ENCODE results near the gene PLCH2.

PLCH2 gene

GRCh38 chr1:2525920-2526823 is 50.1 kb downstream of the PLCH2 start, which contains the start of gene PANK4:
Gene PANK4 (minus strand): TSS chr1:2526596. CDS start chr1:2526587, 9 bp downstream.
- in situ Hi-C loops (cut with MboI; ENCODE audit: low sequenced_read_pairs), result no loop called here
- peaks cover 15% of the 10 kb centered on the region for H3K27me3 ChIP-seq (ENCODE audit: low read depth)
- H3K36me3 ChIP-seq (replicated peaks), result peaks cover 8% of the 10 kb centered on the region
- H3K4me3 ChIP-seq, result peak within 1 kb of the TSS; percentile 99
- H3K4me1 ChIP-seq, result peaks cover 11% of the 10 kb centered on the region
- no peaks in the 10 kb centered on the region for H3K9me3 ChIP-seq
- peak; percentile 86 to 92 for DNase-seq (ENCODE audit: low spot score in 2 of 2)

GRCh38 chr1:2526824-2527555 is 50.9 kb downstream of the PLCH2 start:
- in situ Hi-C loops (cut with MboI; ENCODE audit: low sequenced_read_pairs), result no loop called here
- peaks cover 11% of the 10 kb centered on the region for H3K4me1 ChIP-seq
- H3K36me3 ChIP-seq (replicated peaks), result peaks cover 5% of the 10 kb centered on the region; the same call in 1 of the 2 replicates
- H3K27me3 ChIP-seq (ENCODE audit: low read depth), result peaks cover 15% of the 10 kb centered on the region
- no peak for DNase-seq (ENCODE audit: low spot score in 2 of 2)
- peak overlapping the region; percentile 99 for H3K4me3 ChIP-seq
- H3K9me3 ChIP-seq, result no peaks in the 10 kb centered on the region

GRCh38 chr1:2527556-2527860 is 51.4 kb downstream of the PLCH2 start:
- Histone ChIP-seq H3K27me3 (ENCODE audit: low read depth) (peaks cover 15% of the 10 kb centered on the region), H3K36me3 (replicated peaks) (peaks cover 5% of the 10 kb centered on the region; the same call in 1 of the 2 replicates), H3K9me3 (no peaks in the 10 kb centered on the region), H3K4me1 (peaks cover 11% of the 10 kb centered on the region), H3K4me3 (no peak overlapping the region)
- in situ Hi-C loops (cut with MboI; ENCODE audit: low sequenced_read_pairs), result no loop called here
- no peak for DNase-seq (ENCODE audit: low spot score in 2 of 2)

GRCh38 chr1:2528016-2528415 is 51.9 kb downstream of the PLCH2 start:
- no peaks in the 10 kb centered on the region for H3K9me3 ChIP-seq
- peaks cover 15% of the 10 kb centered on the region for H3K27me3 ChIP-seq (ENCODE audit: low read depth)
- DNase-seq (ENCODE audit: low spot score in 2 of 2), result no peak
- in situ Hi-C loops (cut with MboI; ENCODE audit: low sequenced_read_pairs), result no loop called here
- peaks cover 11% of the 10 kb centered on the region for H3K4me1 ChIP-seq
- no peak overlapping the region for H3K4me3 ChIP-seq
- H3K36me3 ChIP-seq (replicated peaks), result peaks cover 5% of the 10 kb centered on the region; the same call in 1 of the 2 replicates

GRCh38 chr1:2528611-2528965 is 52.5 kb downstream of the PLCH2 start:
- Histone ChIP-seq H3K9me3 (no peaks in the 10 kb centered on the region), H3K4me3 (no peak overlapping the region), H3K27me3 (ENCODE audit: low read depth) (peaks cover 15% of the 10 kb centered on the region), H3K36me3 (replicated peaks) (peaks cover 5% of the 10 kb centered on the region; the same call in 1 of the 2 replicates), H3K4me1 (peaks cover 11% of the 10 kb centered on the region)
- in situ Hi-C loops (cut with MboI; ENCODE audit: low sequenced_read_pairs), result no loop called here
- DNase-seq (ENCODE audit: low spot score in 2 of 2), result no peak

GRCh38 chr1:2528966-2529783 is 53.1 kb downstream of the PLCH2 start:
- Histone ChIP-seq H3K9me3 (no peaks in the 10 kb centered on the region), H3K4me3 (no peak overlapping the region), H3K27me3 (ENCODE audit: low read depth) (peaks cover 15% of the 10 kb centered on the region), H3K36me3 (replicated peaks) (peaks cover 5% of the 10 kb centered on the region; the same call in 1 of the 2 replicates), H3K4me1 (peaks cover 11% of the 10 kb centered on the region)
- in situ Hi-C loops (cut with MboI; ENCODE audit: low sequenced_read_pairs), result no loop called here
- DNase-seq (ENCODE audit: low spot score in 2 of 2), result no peak

GRCh38 chr1:2529784-2530512 is 53.9 kb downstream of the PLCH2 start, which contains the start of gene HES5:
Gene HES5 (minus strand): TSS chr1:2530263. CDS start chr1:2530164, 99 bp downstream.
- H3K27me3 ChIP-seq (ENCODE audit: low read depth), result peaks cover 15% of the 10 kb centered on the region
- no peaks in the 10 kb centered on the region for H3K9me3 ChIP-seq
- peaks cover 5% of the 10 kb centered on the region; the same call in 1 of the 2 replicates for H3K36me3 ChIP-seq (replicated peaks)
- DNase-seq (ENCODE audit: low spot score in 2 of 2), result peak; percentile 45 to 69
- H3K4me3 ChIP-seq, result no peak within 1 kb of the TSS
- in situ Hi-C loops (cut with MboI; ENCODE audit: low sequenced_read_pairs), result no loop called here
- H3K4me1 ChIP-seq, result peaks cover 6% of the 10 kb centered on the region

- H3K36me3 ChIP-seq (replicated peaks), result peaks cover 2% of the 10 kb centered on the region; the same call in 1 of the 2 replicates
- H3K4me1 ChIP-seq, result peaks cover 4% of the 10 kb centered on the region; the same call in 1 of the 2 replicates
- peaks cover 15% of the 10 kb centered on the region for H3K27me3 ChIP-seq (ENCODE audit: low read depth)
- no peak for DNase-seq (ENCODE audit: low spot score in 2 of 2)
- no peaks in the 10 kb centered on the region for H3K9me3 ChIP-seq
- no peak overlapping the region for H3K4me3 ChIP-seq
- in situ Hi-C loops (cut with MboI; ENCODE audit: low sequenced_read_pairs), result no loop called here
These were observed 54.6 kb downstream of the PLCH2 start for GRCh38 chr1:2530513-2531361.

- Histone ChIP-seq H3K27me3 (ENCODE audit: low read depth) (peaks cover 15% of the 10 kb centered on the region), H3K4me1 (no peaks in the 10 kb centered on the region; the same call in 1 of the 2 replicates)
- in situ Hi-C loops (cut with MboI; ENCODE audit: low sequenced_read_pairs), result no loop called here
These were observed 56.5 kb downstream of the PLCH2 start for GRCh38 chr1:2532485-2533160.

GRCh38 chr1:2533365-2533764 is 57.3 kb downstream of the PLCH2 start:
- no peak overlapping the region for H3K4me3 ChIP-seq
- H3K36me3 ChIP-seq (replicated peaks), result no peaks in the 10 kb centered on the region
- peaks cover 15% of the 10 kb centered on the region for H3K27me3 ChIP-seq (ENCODE audit: low read depth)
- in situ Hi-C loops (cut with MboI; ENCODE audit: low sequenced_read_pairs), result no loop called here
- no peaks in the 10 kb centered on the region for H3K9me3 ChIP-seq
- DNase-seq (ENCODE audit: low spot score in 2 of 2), result no peak
- H3K4me1 ChIP-seq, result no peaks in the 10 kb centered on the region; the same call in 1 of the 2 replicates

More at GRCh38 chr1:2532485-2533160, 56.5 kb downstream of the PLCH2 start:
- no peaks in the 10 kb centered on the region for H3K9me3 ChIP-seq
- no peak for DNase-seq (ENCODE audit: low spot score in 2 of 2)
- H3K4me3 ChIP-seq, result no peak overlapping the region
- H3K36me3 ChIP-seq (replicated peaks), result no peaks in the 10 kb centered on the region

GRCh38 chr1:2534315-2534686 is 58.2 kb downstream of the PLCH2 start:
- Histone ChIP-seq H3K27me3 (ENCODE audit: low read depth) (peaks cover 11% of the 10 kb centered on the region), H3K9me3 (no peaks in the 10 kb centered on the region), H3K4me1 (no peaks in the 10 kb centered on the region; the same call in 1 of the 2 replicates), H3K36me3 (replicated peaks) (no peaks in the 10 kb centered on the region), H3K4me3 (no peak overlapping the region)
- DNase-seq (ENCODE audit: low spot score in 2 of 2), result no peak
- in situ Hi-C loops (cut with MboI; ENCODE audit: low sequenced_read_pairs), result no loop called here

All from HAP-1 (cell line).